ENCODE results near the gene EIF2D. TPM values are rescaled to one million over a fixed set of nuclear protein-coding genes. Genes with fewer than 3 reads are reported as not detected.

EIF2D gene
- total and polyA plus RNA-seq, 9 of the 15 experiments (the other 6 are each of a cell fraction or from before 2014, with no cell fraction given) = 81.1 to 138 (median 93.9) TPM

GRCh38 chr1:206651958-206652890 is 40.0 kb upstream of the EIF2D start (continued):
- TF ChIP-seq ZNF318 (IDR thresholded peaks at IDR 0.05; ENCODE audit: borderline replicate concordance in 1 of 2, low read depth in 1 of 2) (0 out of 4 replicates have a peak, but pooled peaks of 1 of the 2 experiments have one; percentile 15), LCOR (CRISPR knock-in tag; IDR thresholded peaks at IDR 0.05) (peak; percentile 70; the same call in 1 of the 2 replicates), SNAPC5 (CRISPR knock-in tag; IDR thresholded peaks at IDR 0.05) (no peak), ZNF583 (CRISPR knock-in tag; IDR thresholded peaks at IDR 0.05) (peak; percentile 82; the same call in 1 of the 2 replicates), USF2 (CRISPR knock-in tag; IDR thresholded peaks at IDR 0.05) (no peak), ZNF830 (CRISPR knock-in tag; IDR thresholded peaks at IDR 0.05) (no peak), PYGO2 (tag; IDR thresholded peaks at IDR 0.05) (0 out of 2 replicates have a peak, but pooled peaks have one; percentile 48), ZNF277 (CRISPR knock-in tag; IDR thresholded peaks at IDR 0.05; ENCODE audit: borderline replicate concordance) (no peak), NFIX (CRISPR knock-in tag; IDR thresholded peaks at IDR 0.05; ENCODE audit: low read depth) (no peak), ZNF699 (CRISPR knock-in tag; IDR thresholded peaks at IDR 0.05; ENCODE audit: insufficient replicate concordance) (no peak), RBM14 (IDR thresholded peaks at IDR 0.05; ENCODE audit: borderline replicate concordance, insufficient read depth, low read depth, low read length) (no peak), ZNF184 (CRISPR knock-in tag; IDR thresholded peaks at IDR 0.05) (no peak), BCOR (IDR thresholded peaks at IDR 0.05) (0 out of 2 replicates have a peak, but pooled peaks have one; percentile 67), ZNF79 (CRISPR knock-in tag; IDR thresholded peaks at IDR 0.05; ENCODE audit: low read depth) (no peak), TAF15 (IDR thresholded peaks at IDR 0.05; ENCODE audit: low read depth, low read length) (no peak)
